Stimulated activated CD4-positive, alpha-beta T cell treated with anti-CD3 and anti-CD28 coated beads, Interleukin-15, amount 100 ng/mL, for 24 hours (primary cell): ENCODE measurements around the gene E2F1.
"Not testable (repeated sequence)": the region's sequence is repeated elsewhere in the genome, so short reads cannot be mapped to it uniquely, and the experiment has no call there.

Source experiments
- DNase-seq: peaks from one replicate; pipeline ENCODE4 v3.0.0-alpha.2; 2020

E2F1 gene

GRCh38 chr20:33709905-33710541, 23.8 kb upstream of the E2F1 start:
- DNase-seq, result no peak

- peak; percentile 16 for DNase-seq
These were observed 23.2 kb upstream of the E2F1 start for GRCh38 chr20:33709398-33709797.

DNA sequence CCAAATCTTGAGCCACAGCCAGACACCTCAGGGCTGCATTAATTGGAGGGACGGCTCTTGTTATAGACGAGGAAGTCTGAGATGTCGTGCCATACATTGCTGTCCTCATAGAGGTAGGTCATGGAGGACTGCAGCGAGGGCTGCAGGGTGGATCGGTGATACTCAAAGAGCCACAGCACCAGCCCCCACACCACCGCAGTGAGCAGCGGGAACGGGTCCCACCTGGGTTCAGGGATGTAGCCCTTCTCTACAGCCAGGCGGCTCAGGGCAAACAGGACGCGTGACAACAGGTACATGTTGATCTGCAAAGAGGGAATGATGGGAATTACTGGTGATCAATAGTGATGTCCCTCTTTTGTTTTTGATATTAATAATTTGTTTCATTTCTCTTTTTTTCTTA, 21.5 kb upstream of the E2F1 start:
- no peak for DNase-seq

DNA sequence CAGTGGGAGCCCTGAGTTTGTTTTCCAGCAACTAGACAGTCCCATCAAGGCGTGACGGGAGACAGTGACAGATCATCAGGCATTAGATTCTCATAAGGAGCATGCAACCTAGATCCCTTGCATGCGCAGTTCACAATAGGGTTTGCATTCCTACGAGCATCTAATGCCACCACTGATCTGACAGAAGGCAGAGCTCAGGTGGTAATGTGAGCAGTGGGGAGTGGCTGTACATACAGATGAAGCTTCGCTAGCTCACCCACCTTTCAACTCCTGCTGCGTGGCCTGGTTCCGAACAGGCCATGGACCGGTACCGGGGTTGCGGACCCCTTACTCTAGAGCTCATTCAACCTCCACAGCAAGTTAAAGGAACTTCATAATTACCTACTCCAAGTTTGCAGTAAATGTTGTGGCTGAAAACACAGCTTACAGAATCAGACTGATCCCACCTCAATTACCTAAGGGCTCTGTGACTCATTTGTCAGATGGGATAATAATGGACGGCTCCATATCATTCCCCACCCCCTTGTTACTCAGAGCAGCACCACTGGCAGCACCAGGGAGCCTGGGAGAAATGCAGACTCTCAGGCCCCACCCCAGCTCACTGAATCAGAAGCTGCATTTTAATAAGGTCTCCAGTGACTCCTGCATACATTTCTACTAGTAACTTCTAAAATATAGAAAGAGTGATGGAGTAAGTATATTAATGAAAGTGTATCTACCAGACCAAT, 18.2 kb upstream of the E2F1 start:
- no peak for DNase-seq

DNA sequence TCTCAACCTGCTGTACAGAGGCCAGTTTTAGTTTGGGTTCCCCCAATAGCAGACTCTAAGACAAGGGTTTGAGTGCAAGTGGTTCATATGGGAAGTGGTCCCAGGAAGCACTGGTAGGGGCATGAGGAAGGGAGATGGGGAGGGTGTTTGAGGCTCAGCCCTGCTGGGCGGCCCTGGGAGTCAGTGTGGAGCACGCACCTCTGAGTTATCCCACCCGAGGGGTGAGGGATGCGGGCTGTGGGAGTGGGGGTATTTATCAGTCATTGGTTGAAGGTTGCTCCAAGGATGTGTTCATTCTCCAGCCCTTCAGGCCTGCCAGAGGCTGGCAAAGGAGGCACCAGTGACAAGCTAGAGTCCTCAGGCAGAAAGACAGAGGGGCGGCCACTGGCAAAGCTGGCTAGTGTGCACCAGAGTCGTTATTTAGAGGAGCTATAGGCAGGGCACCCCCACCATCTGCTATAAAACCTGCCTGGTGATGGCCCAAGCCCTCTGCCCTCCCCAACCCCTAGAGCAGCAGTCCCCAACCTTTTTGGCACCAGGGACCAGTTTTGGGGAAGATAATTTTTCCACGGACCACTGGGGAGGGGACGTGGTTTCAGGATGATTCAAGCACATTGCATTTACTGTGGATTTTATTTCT, 17.4 kb upstream of the E2F1 start:
- no peak for DNase-seq

DNA sequence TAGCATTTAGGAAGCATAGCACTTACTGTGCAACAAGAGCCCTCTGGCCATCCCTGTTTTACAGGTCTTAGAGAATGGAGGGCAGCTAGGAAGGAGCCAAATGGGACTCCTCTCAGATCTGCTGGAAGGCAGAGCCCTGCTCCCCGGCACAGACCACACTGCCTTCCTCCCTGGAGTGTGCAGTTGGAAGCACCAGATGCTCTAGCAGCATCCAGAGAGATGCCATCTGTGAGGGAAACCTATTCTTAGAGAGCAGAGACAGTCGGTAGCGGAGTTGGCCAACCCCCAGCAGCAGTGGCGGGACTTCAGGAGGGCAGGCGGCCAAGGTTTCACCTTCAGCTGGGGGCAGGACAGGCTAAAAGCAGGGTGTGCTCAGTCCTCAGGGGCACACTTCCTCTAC, 16.7 kb upstream of the E2F1 start:
- DNase-seq, result no peak

DNA sequence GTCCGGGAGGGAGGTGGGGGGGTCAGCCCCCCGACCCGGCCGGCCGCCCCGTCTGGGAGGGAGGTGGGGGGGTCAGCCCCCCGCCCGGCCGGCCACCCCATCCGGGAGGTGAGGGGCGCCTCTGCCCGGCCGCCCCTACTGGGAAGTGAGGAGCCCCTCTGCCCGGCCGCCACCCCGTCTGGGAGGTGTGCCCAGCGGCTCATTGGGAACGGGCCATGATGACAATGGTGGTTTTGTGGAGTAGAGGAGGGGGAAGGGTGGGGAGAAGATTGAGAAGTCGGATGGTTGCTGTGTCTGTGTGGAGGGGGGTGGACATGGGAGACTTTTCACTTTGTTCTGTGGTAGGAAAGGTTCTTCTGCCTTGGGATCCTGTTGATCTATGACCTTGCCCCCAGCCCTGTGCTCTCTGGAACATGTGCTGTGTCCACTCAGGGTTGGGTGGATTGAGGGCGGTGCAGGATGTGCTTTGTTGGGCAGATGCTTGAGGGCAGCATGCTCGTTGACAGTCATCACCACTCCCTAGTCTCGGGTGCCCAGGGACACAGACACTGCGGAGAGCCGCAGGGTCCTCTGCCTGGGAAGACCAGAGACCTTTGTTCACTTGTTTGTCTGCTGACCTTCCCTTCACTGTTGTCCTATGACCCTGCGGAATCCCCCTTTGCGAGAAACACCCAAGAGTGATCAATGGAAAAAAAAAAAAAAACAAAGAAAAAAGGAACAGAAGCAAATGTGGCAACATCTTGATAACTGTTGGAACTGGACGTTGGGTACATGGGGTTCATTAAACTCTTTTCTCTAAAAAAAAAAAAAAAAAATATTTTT, 15.7 kb upstream of the E2F1 start:
- no peak for DNase-seq

DNA sequence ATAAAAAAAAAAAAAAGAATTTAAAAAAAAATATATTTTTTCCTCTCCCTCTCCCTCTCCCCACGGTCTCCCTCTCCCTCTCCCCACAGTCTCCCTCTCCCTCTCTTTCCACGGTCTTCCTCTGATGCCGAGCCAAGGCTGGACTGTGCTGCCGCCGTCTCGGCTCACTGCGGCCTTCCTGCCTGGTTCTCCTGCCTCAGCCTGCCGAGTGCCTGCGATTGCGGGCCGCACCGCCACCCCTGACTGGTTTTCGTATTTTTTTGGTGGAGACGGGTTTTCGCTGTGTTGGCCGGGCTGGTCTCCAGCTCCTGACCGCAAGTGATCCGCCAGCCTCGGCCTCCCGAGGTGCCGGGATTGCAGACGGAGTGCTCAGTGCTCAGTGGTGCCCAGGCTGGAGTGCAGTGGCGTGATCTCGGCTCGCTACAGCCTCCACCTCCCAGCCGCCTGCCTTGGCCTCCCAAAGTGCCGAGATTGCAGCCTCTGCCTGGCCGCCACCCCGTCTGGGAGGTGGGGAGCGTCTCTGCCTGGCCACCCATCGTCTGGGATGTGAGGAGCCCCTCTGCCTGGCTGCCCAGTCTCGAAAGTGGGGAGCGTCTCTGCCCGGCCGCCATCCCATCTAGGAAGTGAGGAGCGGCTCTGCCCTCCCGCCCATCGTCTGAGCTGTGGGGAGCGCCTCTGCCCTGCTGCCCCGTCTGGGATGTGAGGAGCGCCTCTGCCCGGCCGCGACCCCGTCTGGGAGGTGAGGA, 14.7 kb upstream of the E2F1 start:
- DNase-seq, result not testable (repeated sequence)

DNA sequence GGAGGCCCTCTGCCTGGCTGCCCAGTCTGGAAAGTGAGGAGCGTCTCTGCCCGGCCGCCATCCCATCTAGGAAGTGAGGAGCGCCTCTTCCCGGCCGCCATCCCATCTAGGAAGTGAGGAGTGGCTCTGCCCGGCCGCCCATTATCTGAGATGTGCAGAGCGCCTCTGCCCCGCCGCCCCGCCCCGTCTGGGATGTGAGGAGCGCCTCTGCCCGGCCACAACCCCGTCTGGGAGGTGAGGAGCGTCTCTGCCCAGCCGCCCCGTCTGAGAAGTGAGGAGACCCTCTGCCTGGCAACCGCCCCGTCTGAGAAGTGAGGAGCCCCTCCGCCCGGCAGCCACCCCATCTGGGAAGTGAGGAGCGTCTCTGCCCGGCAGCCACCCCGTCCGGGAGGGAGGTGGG, 12.8 kb upstream of the E2F1 start:
- not testable (repeated sequence) for DNase-seq

- DNase-seq, result no peak
These were observed 10.9 kb upstream of the E2F1 start for GRCh38 chr20:33697129-33697528.

- DNase-seq, result no peak
These were observed 10.3 kb upstream of the E2F1 start for GRCh38 chr20:33696448-33696847.

DNA sequence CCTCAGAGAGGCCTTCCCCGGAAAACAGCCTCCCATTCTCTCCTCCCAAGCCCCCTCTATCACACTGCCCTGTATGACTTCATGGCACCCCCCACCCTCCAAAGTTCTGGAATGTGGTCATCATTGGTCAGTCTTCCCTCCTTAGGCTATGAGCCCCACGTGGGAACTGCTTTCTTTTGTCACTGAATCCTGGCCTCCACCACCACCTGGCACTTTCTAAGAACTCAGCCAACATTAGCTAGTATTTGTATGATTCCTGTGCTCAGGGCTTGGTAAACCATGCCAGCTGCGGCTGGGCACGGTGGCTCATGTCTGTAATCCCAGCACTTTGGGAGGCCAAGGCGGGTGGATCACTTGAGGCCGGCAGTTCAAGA, 8.4 kb upstream of the E2F1 start:
- no peak for DNase-seq

DNA sequence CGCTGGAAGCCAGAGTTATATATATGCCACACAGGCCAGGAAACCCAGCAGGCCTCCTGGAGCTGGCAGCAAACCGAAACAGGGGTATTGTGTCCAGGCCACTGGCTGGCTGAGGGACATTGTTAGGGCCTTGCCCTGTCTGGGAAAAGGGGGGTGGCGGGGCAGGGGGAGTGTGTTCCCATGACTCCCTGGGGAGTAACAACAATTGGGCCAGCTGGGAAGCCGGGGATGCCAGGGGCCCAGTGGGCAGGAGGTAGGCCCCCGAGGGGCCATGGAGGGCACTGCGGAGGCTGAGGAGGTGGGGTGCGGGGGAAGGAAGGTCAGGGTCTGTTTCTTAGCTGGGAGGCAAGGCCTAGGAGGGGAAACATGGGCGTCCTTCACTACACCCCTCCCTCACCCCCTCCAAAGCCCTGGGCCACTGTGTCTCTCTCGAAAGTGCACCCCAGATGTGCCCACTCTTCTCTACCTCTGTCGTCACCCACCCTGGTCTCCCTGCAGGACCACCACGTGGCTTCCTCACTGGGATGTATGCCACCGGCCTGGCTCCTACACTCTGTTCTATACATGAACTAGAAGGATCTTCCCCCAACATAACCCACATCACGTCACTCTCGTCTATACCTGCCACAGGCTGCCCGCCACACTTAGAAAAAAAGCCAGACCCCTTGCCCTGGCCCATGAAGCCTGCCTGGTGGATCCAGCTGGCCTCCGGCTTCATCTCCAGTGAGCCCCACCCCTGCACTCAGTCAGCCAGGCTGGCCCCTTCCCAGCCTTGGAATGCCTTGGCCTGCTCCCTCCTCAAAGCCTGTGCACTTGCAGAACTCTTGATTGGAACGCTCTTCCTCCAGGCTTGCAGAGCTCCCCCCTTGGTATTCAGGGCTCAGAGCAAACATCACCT, 7.8 kb upstream of the E2F1 start:
- DNase-seq, result no peak

- no peak for DNase-seq
These were observed 7.1 kb upstream of the E2F1 start for GRCh38 chr20:33693289-33693688.

DNA sequence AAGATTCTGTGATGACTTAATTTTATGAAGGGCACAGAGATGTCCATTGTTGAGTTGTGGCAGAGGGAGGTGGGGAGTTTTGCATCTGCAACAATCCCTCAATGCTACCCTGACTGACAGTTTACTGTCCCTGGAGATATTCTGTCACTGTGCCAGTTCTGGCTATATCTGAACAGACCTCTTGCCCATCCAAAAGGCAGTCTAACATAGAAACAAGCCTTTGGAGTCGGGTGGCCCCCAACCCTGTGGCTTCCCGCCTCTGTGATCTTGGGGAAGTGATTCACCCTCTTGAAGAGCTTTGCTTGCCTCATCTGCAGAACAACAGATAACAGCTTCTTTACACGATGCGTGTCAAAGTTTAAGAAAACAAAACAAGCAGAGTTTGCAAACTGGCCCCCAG, 3.8 kb upstream of the E2F1 start:
- peak; percentile 63 for DNase-seq

DNA sequence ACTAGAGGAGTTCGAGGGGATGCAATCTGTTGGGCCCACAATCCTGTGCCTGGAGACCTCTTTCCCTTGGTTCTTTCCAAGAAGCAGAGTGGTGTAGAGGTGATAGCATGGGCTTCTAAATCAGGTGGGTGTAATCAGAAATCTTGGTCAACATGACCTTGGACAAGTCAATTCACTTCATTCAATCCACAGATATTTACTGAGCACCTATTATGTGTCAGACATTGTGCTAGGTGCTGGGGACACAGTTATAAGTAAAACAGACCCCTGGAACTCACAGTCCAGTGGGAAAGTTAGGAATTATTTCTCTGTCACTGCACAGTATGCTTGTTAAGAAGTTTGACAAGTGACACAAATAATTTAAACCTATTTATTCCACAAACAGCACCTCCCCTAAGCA, 3.3 kb upstream of the E2F1 start:
- no peak for DNase-seq

DNA sequence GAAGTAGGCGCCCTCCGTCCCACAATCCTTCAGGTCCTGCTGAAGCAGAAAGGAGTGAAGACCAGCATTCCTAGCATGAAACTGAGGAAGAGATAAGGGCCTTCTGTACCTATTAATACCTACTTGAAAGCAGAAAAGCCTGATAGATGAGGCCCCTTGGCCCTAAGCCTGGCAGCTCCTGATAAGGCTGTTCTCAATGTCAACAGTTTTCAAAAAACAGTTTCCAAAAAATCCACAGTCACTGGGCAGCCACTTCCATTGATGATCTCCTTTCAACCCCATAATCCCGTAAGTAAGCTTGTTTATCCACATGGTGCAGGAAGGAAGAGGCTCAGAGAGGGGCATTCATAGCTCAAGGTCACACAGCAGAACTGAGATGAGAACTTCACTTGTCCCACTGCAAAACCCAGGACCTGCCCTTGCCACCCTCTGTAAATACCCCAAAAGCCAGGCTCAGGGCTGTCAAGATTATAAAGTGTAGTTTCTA, 2.8 kb upstream of the E2F1 start:
- no peak for DNase-seq

DNA sequence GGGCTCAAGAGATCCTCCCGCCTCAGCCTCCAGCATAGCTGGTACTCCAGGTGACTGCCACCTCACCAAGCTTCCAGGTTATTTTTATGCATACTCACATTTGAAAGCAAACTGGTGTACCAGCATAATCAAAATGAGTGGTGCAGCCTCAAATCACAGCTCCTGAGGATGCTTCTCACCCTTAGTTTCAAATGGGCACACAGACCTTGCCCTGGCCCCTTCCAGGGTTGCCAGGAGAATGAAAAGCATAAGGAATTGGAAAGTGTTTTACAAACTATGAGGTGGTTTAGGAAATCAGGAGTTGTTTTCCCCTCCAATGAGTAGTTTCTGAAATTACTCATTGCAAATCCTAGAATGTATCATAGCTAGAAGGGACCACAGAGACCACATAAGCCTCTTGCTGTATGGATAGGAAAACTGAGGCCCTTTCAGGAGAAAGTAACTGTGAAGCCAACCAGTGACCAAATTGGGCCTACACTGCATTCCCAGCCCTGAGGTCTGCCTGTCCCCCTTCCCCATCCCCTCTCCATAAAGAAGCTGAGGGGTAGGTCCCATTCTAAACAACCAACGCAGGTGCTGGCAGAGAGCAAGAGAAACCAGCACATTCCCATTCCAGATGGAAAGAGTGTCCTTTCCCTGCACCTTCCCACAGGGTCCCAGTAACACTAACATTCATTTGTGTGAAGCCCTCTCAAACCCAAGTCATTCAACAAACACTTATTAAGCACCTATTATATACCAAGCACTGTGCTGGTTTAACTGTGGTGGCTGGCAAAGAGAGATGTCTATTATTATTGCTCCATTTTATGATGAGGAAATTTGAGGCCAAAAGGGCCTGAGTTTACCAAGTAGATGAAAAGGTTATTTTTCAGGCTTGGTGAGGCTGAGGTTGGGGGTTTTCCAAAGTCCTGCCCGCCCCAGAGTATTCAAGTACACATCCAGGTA, 2.1 kb upstream of the E2F1 start:
- no peak for DNase-seq

- no peak for DNase-seq
These were observed 1.3 kb upstream of the E2F1 start for GRCh38 chr20:33687370-33687915.

DNA sequence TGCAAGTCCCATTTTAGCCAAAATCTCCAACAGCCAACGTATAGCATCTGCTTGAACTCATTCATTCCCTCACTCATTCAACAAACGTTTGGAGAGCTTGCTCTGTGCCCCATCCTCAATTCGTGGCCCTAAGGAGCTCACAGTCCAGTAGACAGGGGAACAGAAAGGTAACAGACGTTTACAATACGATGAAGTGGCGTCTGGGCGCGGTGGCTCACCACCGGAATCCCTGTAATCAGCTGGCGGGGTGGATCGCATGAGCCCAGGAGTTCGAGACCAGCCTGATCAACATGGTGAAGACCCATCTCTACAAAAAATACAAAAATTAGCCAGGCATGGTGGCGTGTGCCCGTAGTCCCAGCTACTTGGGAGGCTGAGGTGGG, 790 bp upstream of the E2F1 start:
- no peak for DNase-seq
